Panc1 (cell line): ENCODE data around the gene ABHD13. TPM values are rescaled to one million over a fixed set of nuclear protein-coding genes. Genes with fewer than 3 reads are reported as not detected.

Experiments
- ATAC-seq: fragments of 200-7000 bp; cut with Tn5 transposase; 2 replicates; pipeline ENCODE4 v1.9.1; 2020; ENCODE audit warnings: mild to moderate bottlenecking, moderate library complexity
- BruUV-seq: library from RNA; stranded (reverse); fragments of 400-500 nt; replicated peaks from 2 replicates; lab custom pipeline; 2021; lab: Mats Ljungman, UMichigan
- CTCF ChIA-PET: fragments of 300-600 bp; sonication (Branson Sonifier 250); formaldehyde crosslinking; loops from one replicate; lab custom pipeline; 2022; ENCODE audit warnings: antibody characterized with exemption; lab: Charles Lee
- POLR2A ChIA-PET: fragments of 300-600 bp; sonication (Branson Sonifier 250); formaldehyde crosslinking; loops from one replicate; lab custom pipeline; 2022; ENCODE audit warnings: antibody characterized with exemption; lab: Charles Lee
- DNase-seq: peaks from one replicate; pipeline ENCODE4 v3.0.0-alpha.2; 2010; ENCODE audit warnings: low read depth, low spot score
- H3K27ac ChIP-seq: 2 replicates; pipeline ENCODE4 v1.5.1; 2011; ENCODE audit warnings: mild to moderate bottlenecking, low read length, inconsistent platforms
- H3K27me3 ChIP-seq: fragments of 200-500 bp; sonication (Bioruptor generic); 2 replicates; pipeline ENCODE4 v1.6.0; 2014; ENCODE audit warnings: low read length, inconsistent platforms; ENCODE audit not compliant: control insufficient read depth, insufficient read depth
- H3K36me3 ChIP-seq: fragments of 200-500 bp; sonication (Bioruptor generic); 2 replicates; pipeline ENCODE4 v1.5.1; 2014; ENCODE audit warnings: inconsistent platforms, mild to moderate bottlenecking, low read length, moderate library complexity; ENCODE audit not compliant: control insufficient read depth, insufficient read depth
- H3K4me1 ChIP-seq: 2 replicates; pipeline ENCODE4 v1.5.1; 2011; ENCODE audit warnings: inconsistent platforms, mild to moderate bottlenecking, low read length, moderate library complexity; ENCODE audit not compliant: control insufficient read depth, insufficient read depth
- H3K4me3 ChIP-seq, 2 experiments: 2 replicates each; pipeline ENCODE4 v1.5.1; 2011 to 2012; ENCODE audit warnings: low read depth in 2 of 2, low read length in 2 of 2, mild to moderate bottlenecking in 2 of 2, inconsistent platforms in 1 of 2, moderate library complexity in 1 of 2
- H3K9me3 ChIP-seq: fragments of 200-500 bp; sonication (Bioruptor generic); 2 replicates; pipeline ENCODE4 v1.5.1; 2014; ENCODE audit warnings: low read depth, mild to moderate bottlenecking, inconsistent platforms, low read length, moderate library complexity; ENCODE audit not compliant: control insufficient read depth, insufficient read depth
- POLR2AphosphoS5 ChIP-seq: IDR thresholded peaks from 2 replicates; pipeline ENCODE4 v1.6.1; 2012; ENCODE audit warnings: mild to moderate bottlenecking, low read depth, low read length, moderate library complexity
- SIN3A ChIP-seq: IDR thresholded peaks from 2 replicates; pipeline ENCODE4 v1.6.1; 2012; ENCODE audit warnings: low read depth, mild to moderate bottlenecking, low read length, moderate library complexity, borderline replicate concordance; ENCODE audit not compliant: insufficient read depth
- TCF7L2 ChIP-seq: IDR thresholded peaks from 2 replicates; pipeline ENCODE4 v1.6.1; 2011; ENCODE audit warnings: mild to moderate bottlenecking, low read depth, low read length, inconsistent platforms
- in situ Hi-C: cut with HindIII; loops from 2 replicates; pipeline ENCODE4 v1.10.0; 2016; ENCODE audit warnings: low sequenced_read_pairs, low pct_unique_long_range_greater_than_20kb
- intact Hi-C: fragments of 100-400 bp; cut with micrococcal nuclease; formaldehyde crosslinking; loops from one replicate; pipeline ENCODE4 v1.10.0; 2022; ENCODE audit not compliant: unreplicated experiment
- total RNA-seq: library from RNA; stranded (reverse); gene quantifications from one replicate; pipeline ENCODE4 v1.2.1, GENCODE V29; 2021; ENCODE audit not compliant: unreplicated experiment
- TF ChIP-seq, protein P1 (sequence below): fragments of 450-650 bp; IDR thresholded peaks from 2 replicates; pipeline ENCODE4 v1.5.1; 2017; ENCODE audit warnings: mild to moderate bottlenecking
- TF ChIP-seq, protein P2 (sequence below), 2 experiments: IDR thresholded peaks; 2 replicates each; pipeline ENCODE4 v1.6.1; 2011 to 2012; ENCODE audit warnings: low read depth in 2 of 2, control low read depth in 1 of 2, low read length in 1 of 2, mild to moderate bottlenecking in 1 of 2, moderate library complexity in 1 of 2; ENCODE audit not compliant: insufficient read depth in 1 of 2

The ABHD13 gene
- total RNA-seq, 1 experiment from 2014 or later = 4.7 TPM

- intact Hi-C loops = loop anchor here (5.0 kb wide), 1 partner anchor 672 kb away; no protein-coding TSS in a partner anchor
- ATAC-seq (no peak), DNase-seq (no peak)
- ChIA-PET CTCF (no interaction called here), POLR2A (no interaction called here)
- no TSS peak for BruUV-seq
- in situ Hi-C loops = no loop called here
- no peaks in the 10 kb centered on the region for H3K27me3 ChIP-seq
- TF ChIP-seq, protein P1, sequence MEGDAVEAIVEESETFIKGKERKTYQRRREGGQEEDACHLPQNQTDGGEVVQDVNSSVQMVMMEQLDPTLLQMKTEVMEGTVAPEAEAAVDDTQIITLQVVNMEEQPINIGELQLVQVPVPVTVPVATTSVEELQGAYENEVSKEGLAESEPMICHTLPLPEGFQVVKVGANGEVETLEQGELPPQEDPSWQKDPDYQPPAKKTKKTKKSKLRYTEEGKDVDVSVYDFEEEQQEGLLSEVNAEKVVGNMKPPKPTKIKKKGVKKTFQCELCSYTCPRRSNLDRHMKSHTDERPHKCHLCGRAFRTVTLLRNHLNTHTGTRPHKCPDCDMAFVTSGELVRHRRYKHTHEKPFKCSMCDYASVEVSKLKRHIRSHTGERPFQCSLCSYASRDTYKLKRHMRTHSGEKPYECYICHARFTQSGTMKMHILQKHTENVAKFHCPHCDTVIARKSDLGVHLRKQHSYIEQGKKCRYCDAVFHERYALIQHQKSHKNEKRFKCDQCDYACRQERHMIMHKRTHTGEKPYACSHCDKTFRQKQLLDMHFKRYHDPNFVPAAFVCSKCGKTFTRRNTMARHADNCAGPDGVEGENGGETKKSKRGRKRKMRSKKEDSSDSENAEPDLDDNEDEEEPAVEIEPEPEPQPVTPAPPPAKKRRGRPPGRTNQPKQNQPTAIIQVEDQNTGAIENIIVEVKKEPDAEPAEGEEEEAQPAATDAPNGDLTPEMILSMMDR = no peak
- no peak for TF ChIP-seq TCF7L2
- TF ChIP-seq SIN3A = no peak
- no peak for TF ChIP-seq POLR2AphosphoS5
- TF ChIP-seq, protein P2, sequence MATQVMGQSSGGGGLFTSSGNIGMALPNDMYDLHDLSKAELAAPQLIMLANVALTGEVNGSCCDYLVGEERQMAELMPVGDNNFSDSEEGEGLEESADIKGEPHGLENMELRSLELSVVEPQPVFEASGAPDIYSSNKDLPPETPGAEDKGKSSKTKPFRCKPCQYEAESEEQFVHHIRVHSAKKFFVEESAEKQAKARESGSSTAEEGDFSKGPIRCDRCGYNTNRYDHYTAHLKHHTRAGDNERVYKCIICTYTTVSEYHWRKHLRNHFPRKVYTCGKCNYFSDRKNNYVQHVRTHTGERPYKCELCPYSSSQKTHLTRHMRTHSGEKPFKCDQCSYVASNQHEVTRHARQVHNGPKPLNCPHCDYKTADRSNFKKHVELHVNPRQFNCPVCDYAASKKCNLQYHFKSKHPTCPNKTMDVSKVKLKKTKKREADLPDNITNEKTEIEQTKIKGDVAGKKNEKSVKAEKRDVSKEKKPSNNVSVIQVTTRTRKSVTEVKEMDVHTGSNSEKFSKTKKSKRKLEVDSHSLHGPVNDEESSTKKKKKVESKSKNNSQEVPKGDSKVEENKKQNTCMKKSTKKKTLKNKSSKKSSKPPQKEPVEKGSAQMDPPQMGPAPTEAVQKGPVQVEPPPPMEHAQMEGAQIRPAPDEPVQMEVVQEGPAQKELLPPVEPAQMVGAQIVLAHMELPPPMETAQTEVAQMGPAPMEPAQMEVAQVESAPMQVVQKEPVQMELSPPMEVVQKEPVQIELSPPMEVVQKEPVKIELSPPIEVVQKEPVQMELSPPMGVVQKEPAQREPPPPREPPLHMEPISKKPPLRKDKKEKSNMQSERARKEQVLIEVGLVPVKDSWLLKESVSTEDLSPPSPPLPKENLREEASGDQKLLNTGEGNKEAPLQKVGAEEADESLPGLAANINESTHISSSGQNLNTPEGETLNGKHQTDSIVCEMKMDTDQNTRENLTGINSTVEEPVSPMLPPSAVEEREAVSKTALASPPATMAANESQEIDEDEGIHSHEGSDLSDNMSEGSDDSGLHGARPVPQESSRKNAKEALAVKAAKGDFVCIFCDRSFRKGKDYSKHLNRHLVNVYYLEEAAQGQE (IDR thresholded peaks at IDR 0.05; ENCODE audit: insufficient read depth in 1 of 2, low read depth in 2 of 2, low read length in 1 of 2) = no peak
- no peak overlapping the region for H3K4me3 ChIP-seq
- H3K27ac ChIP-seq = no peak overlapping the region
- H3K9me3 ChIP-seq = no peaks in the 10 kb centered on the region
- no peaks in the 10 kb centered on the region; the same call in 1 of the 2 replicates for H3K4me1 ChIP-seq
- no peaks in the 10 kb centered on the region; the same call in 1 of the 2 replicates for H3K36me3 ChIP-seq
Measured at GRCh38 chr13:108225440-108225839, 7.2 kb downstream of the ABHD13 start.

GRCh38 chr13:108226184-108226583 lies 8.0 kb downstream of the ABHD13 start:
- no peak overlapping the region for H3K4me3 ChIP-seq
- H3K36me3 ChIP-seq = no peaks in the 10 kb centered on the region; the same call in 1 of the 2 replicates
- H3K27me3 ChIP-seq = no peaks in the 10 kb centered on the region
- no peak overlapping the region for H3K27ac ChIP-seq
- ChIA-PET CTCF (no interaction called here), POLR2A (no interaction called here)
- in situ Hi-C loops = no loop called here
- ATAC-seq = no peak
- no TSS peak for BruUV-seq
- intact Hi-C loops = loop anchor here (5.0 kb wide), 1 partner anchor 671 kb away; no protein-coding TSS in a partner anchor
- no peak for DNase-seq
- H3K9me3 ChIP-seq = no peaks in the 10 kb centered on the region
- no peaks in the 10 kb centered on the region for H3K4me1 ChIP-seq
- TF ChIP-seq, protein P2 (IDR thresholded peaks at IDR 0.05; ENCODE audit: insufficient read depth in 1 of 2, low read depth in 2 of 2, low read length in 1 of 2) = no peak
- no peak for TF ChIP-seq TCF7L2
- TF ChIP-seq POLR2AphosphoS5 = no peak
- TF ChIP-seq, protein P1 = no peak
- TF ChIP-seq SIN3A = no peak
